DND-41 (cell line): Measurements from ENCODE around the gene SFXN1.
A peak's percentile ranks its signal among the peaks of the same experiment; 100 is the strongest.
"Not testable (repeated sequence)": the region's sequence is repeated elsewhere in the genome, so short reads cannot be mapped to it uniquely, and the experiment has no call there.

Experiments used
- ATAC-seq: fragments of 200-7000 bp; cut with Tn5 transposase; 3 replicates; pipeline ENCODE4 v1.9.1; 2021; ENCODE audit warnings: low read depth; ENCODE audit not compliant: insufficient read depth
- DNase-seq: peaks from one replicate; pipeline ENCODE4 v3.0.0-alpha.2; 2020
- H2AFZ ChIP-seq: 2 replicates; pipeline ENCODE4 v1.6.0; 2012; ENCODE audit warnings: low read depth, low read length
- H3K27ac ChIP-seq: 2 replicates; pipeline ENCODE4 v1.5.1; 2012; ENCODE audit warnings: low read length, inconsistent platforms
- H3K27me3 ChIP-seq: fragments of 200-600 bp; sonication (generic); 2 replicates; pipeline ENCODE4 v1.6.0; 2012; ENCODE audit warnings: low read length, mild to moderate bottlenecking, inconsistent platforms; ENCODE audit not compliant: insufficient read depth, poor library complexity
- H3K36me3 ChIP-seq: 2 replicates; pipeline ENCODE4 v1.5.1; 2012; ENCODE audit warnings: low read length, inconsistent platforms; ENCODE audit not compliant: insufficient read depth
- H3K4me1 ChIP-seq: 2 replicates; pipeline ENCODE4 v1.5.1; 2012; ENCODE audit warnings: mild to moderate bottlenecking, low read length; ENCODE audit not compliant: insufficient read depth
- H3K4me2 ChIP-seq: 2 replicates; pipeline ENCODE4 v1.6.0; 2012; ENCODE audit warnings: mild to moderate bottlenecking, moderate library complexity, low read length, inconsistent platforms; ENCODE audit not compliant: insufficient read depth
- H3K4me3 ChIP-seq, 2 experiments: fragments of 200-600 bp in 1 of 2; shearing (Covaris generic) in 1 of 2; 2 replicates each; pipeline ENCODE4 v1.5.1; 2012 to 2016; ENCODE audit warnings: inconsistent platforms in 2 of 2, low read length in 2 of 2, mild to moderate bottlenecking in 2 of 2, low read depth in 1 of 2, moderate library complexity in 1 of 2
- H3K79me2 ChIP-seq: 2 replicates; pipeline ENCODE4 v1.6.0; 2012; ENCODE audit warnings: low read length, inconsistent platforms; ENCODE audit not compliant: insufficient read depth
- H3K9ac ChIP-seq: 2 replicates; pipeline ENCODE4 v1.6.0; 2012; ENCODE audit warnings: low read depth, mild to moderate bottlenecking, inconsistent platforms, low read length, moderate library complexity
- H3K9me3 ChIP-seq: 2 replicates; pipeline ENCODE4 v1.5.1; 2012; ENCODE audit warnings: low read length, moderate library complexity, mild to moderate bottlenecking, inconsistent platforms; ENCODE audit not compliant: insufficient read depth, severe bottlenecking
- H4K20me1 ChIP-seq: 2 replicates; pipeline ENCODE4 v1.6.0; 2012; ENCODE audit warnings: low read length; ENCODE audit not compliant: insufficient read depth
- CTCF ChIP-seq: IDR thresholded peaks from 2 replicates; pipeline ENCODE4 v1.5.1; 2012; ENCODE audit warnings: borderline replicate concordance, low read length, moderate library complexity, mild to moderate bottlenecking; ENCODE audit not compliant: poor library complexity, severe bottlenecking; ENCODE audit errors: extremely low read depth
- EZH2 ChIP-seq: IDR thresholded peaks from 3 replicates; pipeline ENCODE4 v1.6.1; 2012; ENCODE audit warnings: borderline replicate concordance, low read depth, mild to moderate bottlenecking, moderate library complexity, low read length, inconsistent platforms; ENCODE audit not compliant: severe bottlenecking

Gene SFXN1

GRCh38 chr5:175526691-175527090, 48.3 kb downstream of the SFXN1 start:
- no peak for DNase-seq
- no peaks in the 10 kb centered on the region for H3K4me1 ChIP-seq
- H2AFZ ChIP-seq, result no peak overlapping the region
- no peaks in the 10 kb centered on the region for H3K9me3 ChIP-seq
- peaks cover 71% of the 10 kb centered on the region for H3K36me3 ChIP-seq
- no peak overlapping the region for H3K9ac ChIP-seq
- no peak overlapping the region for H3K4me2 ChIP-seq
- no peak overlapping the region for H3K4me3 ChIP-seq
- peaks cover 3% of the 10 kb centered on the region; the same call in 1 of the 2 replicates for H4K20me1 ChIP-seq
- TF ChIP-seq EZH2 (no peak), CTCF (no peak)
- no peak overlapping the region for H3K27ac ChIP-seq
- ATAC-seq, result no peak
- no peaks in the 10 kb centered on the region for H3K27me3 ChIP-seq
- H3K79me2 ChIP-seq, result no peaks in the 10 kb centered on the region

GRCh38 chr5:175531361-175531760, 53.0 kb downstream of the SFXN1 start:
- TF ChIP-seq EZH2 (no peak), CTCF (no peak)
- H3K4me1 ChIP-seq, result peaks cover 7% of the 10 kb centered on the region
- no peak for ATAC-seq

GRCh38 chr5:175534070-175534932, 55.9 kb downstream of the SFXN1 start:
- peaks cover 14% of the 10 kb centered on the region; the same call in 1 of the 2 replicates for H3K36me3 ChIP-seq
- no peaks in the 10 kb centered on the region for H3K79me2 ChIP-seq
- H3K27me3 ChIP-seq, result no peaks in the 10 kb centered on the region
- H3K4me3 ChIP-seq, result no peak overlapping the region
- H3K9me3 ChIP-seq, result no peaks in the 10 kb centered on the region
- no peaks in the 10 kb centered on the region for H4K20me1 ChIP-seq
- ATAC-seq (peak; percentile 98), DNase-seq (peak; percentile 86)
- no peak overlapping the region for H3K27ac ChIP-seq
- H3K4me2 ChIP-seq, result peak overlapping the region; percentile 58
- TF ChIP-seq CTCF (peak; percentile 100), EZH2 (no peak)
- peak overlapping the region; percentile 54; the same call in 1 of the 2 replicates for H2AFZ ChIP-seq
- peaks cover 7% of the 10 kb centered on the region for H3K4me1 ChIP-seq
- no peak overlapping the region for H3K9ac ChIP-seq

More at GRCh38 chr5:175531361-175531760, 53.0 kb downstream of the SFXN1 start:
- H2AFZ ChIP-seq, result no peak overlapping the region
- peaks cover 3% of the 10 kb centered on the region; the same call in 1 of the 2 replicates for H4K20me1 ChIP-seq
- no peak for DNase-seq
- no peaks in the 10 kb centered on the region for H3K9me3 ChIP-seq
- H3K4me3 ChIP-seq, result no peak overlapping the region
- H3K79me2 ChIP-seq, result no peaks in the 10 kb centered on the region
- no peak overlapping the region for H3K27ac ChIP-seq
- no peak overlapping the region for H3K4me2 ChIP-seq
- H3K36me3 ChIP-seq, result peaks cover 34% of the 10 kb centered on the region
- H3K27me3 ChIP-seq, result no peaks in the 10 kb centered on the region
- H3K9ac ChIP-seq, result no peak overlapping the region

GRCh38 chr5:175535331-175535730, 57.0 kb downstream of the SFXN1 start:
- not testable (repeated sequence) for H3K36me3 ChIP-seq, H3K27ac ChIP-seq, H3K27me3 ChIP-seq, H3K4me3 ChIP-seq, H3K9me3 ChIP-seq, H2AFZ ChIP-seq, ATAC-seq, DNase-seq, H4K20me1 ChIP-seq, H3K9ac ChIP-seq, H3K4me1 ChIP-seq, H3K4me2 ChIP-seq, H3K79me2 ChIP-seq
